ENCODE results near the gene SCNN1A. TPM values are rescaled to one million over a fixed set of nuclear protein-coding genes. Genes with fewer than 3 reads are reported as not detected.

Gene SCNN1A
- total and polyA plus RNA-seq, 2 of the 13 experiments (the other 11 are each of a cell fraction or from before 2014, with no cell fraction given) = 1.5 to 14.6 TPM

- in situ Hi-C loops (cut with HindIII; ENCODE audit: extremely low pct_ligation_motif_present, low pct_unique_long_range_greater_than_20kb) (no loop called here), intact Hi-C loops (cut with micrococcal nuclease; ENCODE audit: unreplicated experiment) (no loop called here)
- Histone ChIP-seq H3K4me3 (replicated peaks in 1 of 3; ENCODE audit: insufficient read depth in 1 of 3, low read depth in 2 of 3, low read length in 3 of 3) (no peak overlapping the region), H3K36me3 (replicated peaks in 1 of 2; ENCODE audit: control insufficient read depth in 1 of 2, insufficient read depth in 2 of 2, low read length in 2 of 2) (no peaks in the 10 kb centered on the region), H3K4me2 (ENCODE audit: low read depth, low read length) (peak overlapping the region; percentile 56), H3K27ac (ENCODE audit: extremely low read length, insufficient read depth, low read length) (peak overlapping the region; percentile 56), H4K20me1 (ENCODE audit: insufficient read depth, low read length) (no peaks in the 10 kb centered on the region), H3K9me3 (ENCODE audit: low read length) (no peaks in the 10 kb centered on the region), H3K27me3 (ENCODE audit: control insufficient read depth in 1 of 2, insufficient read depth in 2 of 2, low read length in 2 of 2) (no peaks in the 10 kb centered on the region), H3K4me1 (ENCODE audit: insufficient read depth, low read length) (peaks cover 59% of the 10 kb centered on the region), H3K9ac (ENCODE audit: insufficient read depth, low read depth, low read length) (no peak overlapping the region), H3K79me2 (ENCODE audit: insufficient read depth, low read length) (no peaks in the 10 kb centered on the region), H2AFZ (ENCODE audit: low read length) (no peak overlapping the region)
- ATAC-seq (no peak), DNase-seq (ENCODE audit: low spot score) (no peak), FAIRE-seq (no peak)
- no peak for TF ChIP-seq KDM1A (CRISPR knock-in tag; IDR thresholded peaks at IDR 0.05)
- BruUV-seq (replicated peaks) = no TSS peak
- CTCF ChIA-PET (ENCODE audit: low intra/inter-chr PET ratio, low total read pairs) = no interaction called here
- 68% methylated on average over 11 of the region's 11 CpGs for WGBS (ENCODE audit: low lambda C conversion rate)
- POLR2A ChIA-PET = interaction anchor here (0.6 to 5.4 kb wide), 8 partner anchors 12 to 66 kb away, joined by 3 to 42 read pairs (median 6); partner anchors contain the start of genes LTBR, SCNN1A and TNFRSF1A
These were observed 14.5 kb downstream of the SCNN1A start for GRCh38 chr12:6360578-6361490.

DNA sequence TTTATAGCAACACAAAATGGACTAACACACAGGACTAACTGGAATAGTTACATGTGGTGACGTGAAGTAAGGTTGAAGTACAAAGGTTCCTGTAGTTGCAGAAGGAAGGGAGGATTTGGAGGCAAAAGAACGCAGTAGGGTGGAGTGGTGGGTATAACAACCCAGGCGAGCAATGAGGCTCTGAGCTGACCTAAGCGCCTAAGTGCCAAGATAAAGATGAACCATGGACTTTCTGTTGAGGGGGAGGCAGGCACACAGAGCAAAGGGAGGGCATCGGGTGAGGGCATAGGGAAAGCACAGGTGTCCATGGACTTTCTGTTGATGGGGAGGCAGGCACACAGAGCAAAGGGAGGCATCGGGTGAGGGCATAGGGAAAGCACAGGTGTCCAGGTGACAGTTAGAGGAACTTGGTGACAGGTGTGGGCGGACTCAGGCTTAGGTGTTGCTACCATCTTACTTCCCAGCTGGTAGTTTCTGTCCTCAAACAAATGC is 15.2 kb downstream of the SCNN1A start:
- Histone ChIP-seq H3K27me3 (ENCODE audit: control insufficient read depth in 1 of 2, insufficient read depth in 2 of 2, low read length in 2 of 2) (no peaks in the 10 kb centered on the region), H3K79me2 (ENCODE audit: insufficient read depth, low read length) (no peaks in the 10 kb centered on the region), H3K9ac (ENCODE audit: insufficient read depth, low read depth, low read length) (no peak overlapping the region; the same call in 1 of the 2 replicates), H3K4me2 (ENCODE audit: low read depth, low read length) (peak overlapping the region; percentile 56), H2AFZ (ENCODE audit: low read length) (no peak overlapping the region), H3K4me3 (replicated peaks in 1 of 3; ENCODE audit: insufficient read depth in 1 of 3, low read depth in 2 of 3, low read length in 3 of 3) (peak overlapping the region in 1 of 3 experiments; percentile 48; a peak in 1 of 6 replicates), H3K9me3 (ENCODE audit: low read length) (no peaks in the 10 kb centered on the region), H3K4me1 (ENCODE audit: insufficient read depth, low read length) (peaks cover 66% of the 10 kb centered on the region), H4K20me1 (ENCODE audit: insufficient read depth, low read length) (no peaks in the 10 kb centered on the region), H3K27ac (ENCODE audit: extremely low read length, insufficient read depth, low read length) (peak overlapping the region; percentile 56), H3K36me3 (replicated peaks in 1 of 2; ENCODE audit: control insufficient read depth in 1 of 2, insufficient read depth in 2 of 2, low read length in 2 of 2) (no peaks in the 10 kb centered on the region)
- ATAC-seq = peak; percentile 30
- no TSS peak for BruUV-seq (replicated peaks)
- intact Hi-C loops (cut with micrococcal nuclease; ENCODE audit: unreplicated experiment) (no loop called here), in situ Hi-C loops (cut with HindIII; ENCODE audit: extremely low pct_ligation_motif_present, low pct_unique_long_range_greater_than_20kb) (no loop called here)
- ChIA-PET CTCF (ENCODE audit: low intra/inter-chr PET ratio, low total read pairs) (no interaction called here), POLR2A (interaction anchor here (0.9 to 5.4 kb wide), 6 partner anchors 11 to 25 kb away, joined by 4 to 42 read pairs (median 6); partner anchors contain the start of genes LTBR, SCNN1A and TNFRSF1A)
- peak; percentile 59 for DNase-seq (ENCODE audit: low spot score)
- FAIRE-seq = peak; percentile 48
- 10% methylated on average over 7 of the region's 7 CpGs for WGBS (ENCODE audit: low lambda C conversion rate)
- TF ChIP-seq ZNF776 (CRISPR knock-in tag; IDR thresholded peaks at IDR 0.05) (no peak), ONECUT2 (CRISPR knock-in tag; IDR thresholded peaks at IDR 0.05) (no peak), ZNF513 (CRISPR knock-in tag; conservative IDR thresholded peaks at IDR 0.05) (no peak), MTF2 (CRISPR knock-in tag; IDR thresholded peaks at IDR 0.05; ENCODE audit: borderline replicate concordance) (no peak), CREM (IDR thresholded peaks at IDR 0.05) (peak; percentile 22; the same call in 1 of the 2 replicates), CREM (CRISPR knock-in tag; IDR thresholded peaks at IDR 0.05) (no peak), NCOR1 (IDR thresholded peaks at IDR 0.05; ENCODE audit: borderline replicate concordance, low read length) (peak; percentile 32; the same call in 1 of the 2 replicates), RAD51 (IDR thresholded peaks at IDR 0.05; ENCODE audit: borderline replicate concordance) (no peak)
- TF ChIP-seq, protein P1, sequence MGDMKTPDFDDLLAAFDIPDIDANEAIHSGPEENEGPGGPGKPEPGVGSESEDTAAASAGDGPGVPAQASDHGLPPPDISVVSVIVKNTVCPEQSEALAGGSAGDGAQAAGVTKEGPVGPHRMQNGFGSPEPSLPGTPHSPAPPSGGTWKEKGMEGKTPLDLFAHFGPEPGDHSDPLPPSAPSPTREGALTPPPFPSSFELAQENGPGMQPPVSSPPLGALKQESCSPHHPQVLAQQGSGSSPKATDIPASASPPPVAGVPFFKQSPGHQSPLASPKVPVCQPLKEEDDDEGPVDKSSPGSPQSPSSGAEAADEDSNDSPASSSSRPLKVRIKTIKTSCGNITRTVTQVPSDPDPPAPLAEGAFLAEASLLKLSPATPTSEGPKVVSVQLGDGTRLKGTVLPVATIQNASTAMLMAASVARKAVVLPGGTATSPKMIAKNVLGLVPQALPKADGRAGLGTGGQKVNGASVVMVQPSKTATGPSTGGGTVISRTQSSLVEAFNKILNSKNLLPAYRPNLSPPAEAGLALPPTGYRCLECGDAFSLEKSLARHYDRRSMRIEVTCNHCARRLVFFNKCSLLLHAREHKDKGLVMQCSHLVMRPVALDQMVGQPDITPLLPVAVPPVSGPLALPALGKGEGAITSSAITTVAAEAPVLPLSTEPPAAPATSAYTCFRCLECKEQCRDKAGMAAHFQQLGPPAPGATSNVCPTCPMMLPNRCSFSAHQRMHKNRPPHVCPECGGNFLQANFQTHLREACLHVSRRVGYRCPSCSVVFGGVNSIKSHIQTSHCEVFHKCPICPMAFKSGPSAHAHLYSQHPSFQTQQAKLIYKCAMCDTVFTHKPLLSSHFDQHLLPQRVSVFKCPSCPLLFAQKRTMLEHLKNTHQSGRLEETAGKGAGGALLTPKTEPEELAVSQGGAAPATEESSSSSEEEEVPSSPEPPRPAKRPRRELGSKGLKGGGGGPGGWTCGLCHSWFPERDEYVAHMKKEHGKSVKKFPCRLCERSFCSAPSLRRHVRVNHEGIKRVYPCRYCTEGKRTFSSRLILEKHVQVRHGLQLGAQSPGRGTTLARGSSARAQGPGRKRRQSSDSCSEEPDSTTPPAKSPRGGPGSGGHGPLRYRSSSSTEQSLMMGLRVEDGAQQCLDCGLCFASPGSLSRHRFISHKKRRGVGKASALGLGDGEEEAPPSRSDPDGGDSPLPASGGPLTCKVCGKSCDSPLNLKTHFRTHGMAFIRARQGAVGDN (CRISPR knock-in tag; IDR thresholded peaks at IDR 0.05) = peak; percentile 32; the same call in 1 of the 2 replicates

Data from HepG2 (cell line).